ENCODE measurements around the gene MUS81.
"Not testable (repeated sequence)": the region's sequence is repeated elsewhere in the genome, so short reads cannot be mapped to it uniquely, and the experiment has no call there.

MUS81 gene, protein sequence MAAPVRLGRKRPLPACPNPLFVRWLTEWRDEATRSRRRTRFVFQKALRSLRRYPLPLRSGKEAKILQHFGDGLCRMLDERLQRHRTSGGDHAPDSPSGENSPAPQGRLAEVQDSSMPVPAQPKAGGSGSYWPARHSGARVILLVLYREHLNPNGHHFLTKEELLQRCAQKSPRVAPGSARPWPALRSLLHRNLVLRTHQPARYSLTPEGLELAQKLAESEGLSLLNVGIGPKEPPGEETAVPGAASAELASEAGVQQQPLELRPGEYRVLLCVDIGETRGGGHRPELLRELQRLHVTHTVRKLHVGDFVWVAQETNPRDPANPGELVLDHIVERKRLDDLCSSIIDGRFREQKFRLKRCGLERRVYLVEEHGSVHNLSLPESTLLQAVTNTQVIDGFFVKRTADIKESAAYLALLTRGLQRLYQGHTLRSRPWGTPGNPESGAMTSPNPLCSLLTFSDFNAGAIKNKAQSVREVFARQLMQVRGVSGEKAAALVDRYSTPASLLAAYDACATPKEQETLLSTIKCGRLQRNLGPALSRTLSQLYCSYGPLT

DNA sequence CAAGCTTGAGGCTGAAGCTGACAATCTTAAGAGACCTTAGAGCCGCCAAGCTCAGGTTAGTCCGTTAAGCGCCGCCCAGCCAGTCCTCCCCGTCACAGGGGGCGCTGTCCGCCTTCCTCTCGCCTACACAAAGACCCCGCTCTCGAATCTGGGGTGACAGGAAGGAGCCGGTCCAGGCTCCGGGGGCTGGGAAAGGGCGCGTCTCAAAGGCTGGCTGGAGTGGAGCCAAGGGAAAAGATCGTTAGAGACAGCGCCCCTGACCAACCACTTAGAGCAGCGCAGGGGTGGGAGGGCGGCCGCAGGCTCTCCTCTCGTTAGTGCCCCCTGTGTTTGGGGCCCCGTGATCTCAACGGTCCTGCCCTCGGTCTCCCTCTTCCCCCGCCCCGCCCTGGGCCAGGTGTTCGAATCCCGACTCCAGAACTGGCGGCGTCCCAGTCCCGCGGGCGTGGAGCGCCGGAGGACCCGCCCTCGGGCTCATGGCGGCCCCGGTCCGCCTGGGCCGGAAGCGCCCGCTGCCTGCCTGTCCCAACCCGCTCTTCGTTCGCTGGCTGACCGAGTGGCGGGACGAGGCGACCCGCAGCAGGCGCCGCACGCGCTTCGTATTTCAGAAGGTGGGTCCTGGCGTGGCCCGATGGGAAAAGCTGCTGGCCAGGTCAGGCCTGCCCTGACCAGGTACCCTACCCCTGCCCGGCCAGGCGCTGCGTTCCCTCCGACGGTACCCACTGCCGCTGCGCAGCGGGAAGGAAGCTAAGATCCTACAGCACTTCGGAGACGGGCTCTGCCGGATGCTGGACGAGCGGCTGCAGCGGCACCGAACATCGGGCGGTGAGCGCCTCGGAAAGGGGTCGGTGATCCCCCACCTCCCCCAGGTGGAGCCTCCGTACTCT, at the start of gene MUS81:
TSS of gene MUS81 (plus strand) at position 156 of the 887 bp plus-strand sequence. CDS start at position 477, 321 bp downstream.
- DNase-seq, result peak; percentile 96

DNA sequence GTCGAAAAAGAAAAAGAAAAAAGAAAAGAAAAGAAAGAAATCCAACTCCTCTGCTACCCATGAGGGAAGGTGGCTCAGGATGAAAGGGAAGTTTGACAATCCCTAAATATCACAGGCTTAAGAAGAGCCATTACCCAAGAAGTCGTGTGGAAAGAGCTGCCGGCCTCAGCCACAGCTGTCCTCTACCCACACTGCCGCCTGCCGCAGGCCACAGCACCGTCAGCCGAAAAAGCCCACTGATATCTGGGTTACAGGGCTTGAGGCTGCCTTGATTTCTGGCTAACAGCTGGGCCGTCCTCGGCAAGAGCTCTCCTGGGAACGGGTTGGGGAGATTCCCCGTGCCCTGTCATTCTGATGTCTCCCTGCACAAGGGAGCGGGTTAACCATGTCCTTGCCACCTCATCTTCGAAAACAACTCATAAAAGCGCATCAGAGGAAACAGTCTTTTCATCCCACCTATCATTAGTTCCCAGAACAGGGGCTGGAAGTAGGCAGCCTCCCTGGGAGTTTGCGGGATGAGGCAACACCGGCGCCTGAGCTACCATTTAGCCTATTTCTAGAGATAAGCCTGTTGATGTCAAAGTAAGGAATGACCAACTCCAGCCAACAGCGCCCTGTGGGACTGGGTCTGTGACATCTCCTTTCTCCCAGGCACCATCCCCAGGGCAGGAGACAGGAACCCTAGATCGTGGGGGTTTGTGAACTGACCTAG, 48.3 kb upstream of the MUS81 start:
- no peak for DNase-seq

DNA sequence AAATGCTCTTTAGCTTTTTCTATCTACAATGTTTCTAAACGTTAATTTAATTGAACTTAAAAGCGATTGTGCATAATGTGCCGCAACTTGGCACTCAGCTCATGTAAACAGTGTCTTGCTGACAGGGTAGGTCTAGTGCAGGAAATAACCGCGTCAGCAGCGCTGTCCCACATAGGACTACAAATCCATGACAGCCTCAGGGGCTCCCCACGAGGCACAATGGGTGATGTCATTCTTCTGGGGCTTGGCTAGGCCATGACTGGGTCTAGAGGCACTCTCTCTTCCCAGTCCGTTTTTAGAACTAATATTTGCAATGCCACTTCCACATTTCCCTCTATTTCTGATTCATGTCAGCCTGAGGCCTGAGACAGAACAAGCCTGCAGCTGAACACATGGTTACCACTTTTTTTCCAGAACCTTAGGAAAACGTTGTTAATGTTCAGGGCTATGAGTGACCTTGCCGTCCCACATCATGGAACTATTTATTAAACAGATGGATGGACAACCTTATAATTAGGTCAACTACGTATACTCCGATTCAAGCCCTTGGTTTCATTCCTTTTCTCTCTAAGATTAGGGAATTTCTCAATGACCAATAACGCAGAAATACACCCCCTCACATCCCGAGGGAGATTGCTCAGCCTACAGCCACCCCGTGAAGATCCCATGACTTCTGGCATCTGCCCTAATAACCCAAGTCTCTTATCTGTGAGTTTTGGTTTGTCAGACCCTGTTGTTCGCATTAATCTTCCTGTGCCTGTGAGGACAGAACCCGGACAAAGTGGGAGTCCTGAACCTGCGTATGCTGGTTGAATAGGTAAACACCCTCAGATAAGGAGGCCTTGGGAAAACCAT, 45.9 kb upstream of the MUS81 start:
- no peak for DNase-seq

DNA sequence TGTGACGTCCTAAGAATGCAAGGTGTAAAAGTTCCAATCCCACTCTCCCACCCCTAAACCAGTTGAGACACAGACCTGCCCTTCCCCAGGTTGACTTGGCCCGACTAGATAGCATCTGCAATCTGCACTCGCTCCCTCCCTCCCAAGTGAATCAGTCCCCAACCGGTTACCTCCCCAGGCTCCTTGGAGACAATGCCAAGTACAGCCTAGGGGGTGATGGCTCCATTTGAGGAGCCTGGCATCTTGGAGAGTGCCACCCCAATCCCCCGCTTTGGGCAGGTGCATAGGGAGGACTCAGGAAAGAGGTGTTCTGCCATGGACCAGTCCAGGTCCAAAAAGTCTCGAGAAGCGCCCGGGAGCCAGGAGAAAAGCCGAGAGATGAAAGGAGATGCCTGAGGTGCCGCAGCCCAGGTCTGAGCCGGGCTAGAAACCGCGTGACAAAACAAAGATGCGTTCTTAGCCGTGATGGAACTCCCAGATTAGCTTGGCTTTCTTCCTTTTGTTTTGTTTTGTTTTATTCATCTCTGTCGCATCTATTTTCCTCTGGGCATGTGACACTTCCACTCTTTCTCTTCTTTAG, 45.2 kb upstream of the MUS81 start:
- no peak for DNase-seq

DNA sequence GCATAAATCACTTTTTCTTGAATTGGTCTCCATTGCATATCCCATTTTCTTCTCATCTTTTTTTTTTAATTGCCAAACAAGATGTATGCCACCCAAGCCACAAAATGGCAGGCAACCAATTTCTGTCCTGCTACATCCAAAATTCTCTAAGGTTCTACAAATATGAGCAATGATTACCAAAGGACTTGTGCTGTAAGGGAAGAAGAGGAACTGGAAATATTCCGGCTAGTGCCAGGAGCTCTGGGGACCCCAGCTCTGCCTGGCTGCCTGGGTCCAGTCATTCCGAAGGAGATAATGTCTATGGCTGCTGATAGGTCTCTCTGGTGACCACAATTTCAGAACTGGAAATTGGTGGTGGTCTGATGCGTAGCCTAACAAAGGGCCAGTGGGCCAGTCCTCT, 43.5 kb upstream of the MUS81 start:
- DNase-seq, result no peak

DNA sequence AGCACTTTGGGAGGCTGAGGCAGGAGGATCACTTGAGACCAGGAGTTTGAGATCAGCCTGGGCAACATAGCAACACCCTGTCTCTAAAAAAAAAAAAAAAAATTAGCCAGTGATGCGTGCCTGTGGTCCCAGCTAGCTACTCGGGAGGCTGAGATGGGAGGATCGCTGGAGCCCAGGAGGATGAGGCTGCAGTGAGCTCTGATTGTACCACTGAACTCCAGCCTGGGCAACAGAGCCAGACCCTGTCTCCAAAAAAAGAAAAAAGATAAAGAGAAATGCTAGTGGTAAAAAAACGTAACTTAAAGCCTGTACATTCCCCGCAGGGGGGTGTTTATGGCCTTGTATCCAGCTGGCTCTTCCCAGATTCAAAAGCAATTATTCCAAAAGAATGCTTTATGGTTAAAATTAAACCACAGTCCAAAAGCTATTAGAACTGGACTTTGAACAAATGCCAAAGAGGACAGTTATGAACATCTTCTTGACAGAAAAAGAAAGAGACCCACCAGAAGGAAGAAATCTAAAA, 42.9 kb upstream of the MUS81 start:
- no peak for DNase-seq

DNA sequence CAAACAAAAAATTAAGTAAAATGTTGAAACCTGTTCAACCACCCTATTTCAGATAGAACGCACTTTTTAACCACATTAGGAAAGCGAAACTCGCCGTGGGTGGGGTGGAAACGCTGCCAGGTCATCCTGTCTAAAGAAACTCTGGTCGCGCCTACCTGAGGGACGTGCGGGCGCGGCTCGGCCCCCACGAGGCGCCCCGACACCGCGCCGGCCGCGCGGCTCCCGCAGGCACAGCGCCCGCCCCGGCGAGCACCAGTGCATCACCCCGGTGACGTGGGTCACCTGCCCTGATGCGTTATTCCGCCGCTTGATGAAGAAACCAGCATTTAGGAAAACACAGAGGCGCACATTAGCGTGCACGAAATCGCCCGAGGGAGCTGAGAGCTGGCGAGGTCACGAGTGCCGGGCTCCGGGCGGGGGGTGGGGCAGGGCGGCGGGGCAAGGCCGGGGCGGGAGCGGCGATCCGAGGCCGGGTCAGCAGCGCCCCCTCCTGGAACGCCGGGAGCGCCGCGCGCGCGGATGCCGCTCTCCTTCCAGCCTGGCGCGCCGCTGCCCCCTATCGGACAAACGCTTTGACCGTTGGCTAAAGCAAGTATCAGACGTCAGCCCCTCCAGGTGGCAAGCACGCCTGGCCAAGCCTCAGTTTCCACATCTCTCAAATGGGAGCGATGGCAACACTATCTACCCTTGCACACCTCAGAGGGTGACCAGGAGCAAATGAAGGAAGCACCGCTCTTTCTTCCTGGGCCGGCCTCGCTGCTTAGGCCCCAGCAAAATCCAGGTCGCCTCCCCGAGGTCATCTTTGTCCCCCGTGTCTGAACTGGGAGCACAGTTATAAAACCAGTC, 42.2 kb upstream of the MUS81 start:
- DNase-seq, result peak; percentile 97

DNA sequence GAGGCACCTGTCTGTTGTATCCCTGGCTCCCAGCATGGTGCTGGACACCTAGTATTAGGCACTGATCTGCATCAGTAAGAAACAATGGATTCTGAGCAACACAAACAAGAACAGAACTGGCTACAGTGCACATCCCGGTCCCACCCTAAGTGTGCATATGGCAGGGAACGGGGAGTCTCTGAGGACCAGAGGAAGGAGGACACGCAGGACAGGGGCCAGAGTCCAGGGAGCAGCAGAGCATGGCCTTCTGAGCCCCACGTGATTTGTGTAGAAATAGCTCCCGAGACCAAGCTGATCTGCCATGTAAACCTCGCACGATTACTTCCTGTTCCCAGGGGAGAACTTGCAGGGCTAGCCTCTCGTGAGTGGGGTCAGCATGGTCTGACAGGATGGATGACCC, 39.1 kb upstream of the MUS81 start:
- no peak for DNase-seq

DNA sequence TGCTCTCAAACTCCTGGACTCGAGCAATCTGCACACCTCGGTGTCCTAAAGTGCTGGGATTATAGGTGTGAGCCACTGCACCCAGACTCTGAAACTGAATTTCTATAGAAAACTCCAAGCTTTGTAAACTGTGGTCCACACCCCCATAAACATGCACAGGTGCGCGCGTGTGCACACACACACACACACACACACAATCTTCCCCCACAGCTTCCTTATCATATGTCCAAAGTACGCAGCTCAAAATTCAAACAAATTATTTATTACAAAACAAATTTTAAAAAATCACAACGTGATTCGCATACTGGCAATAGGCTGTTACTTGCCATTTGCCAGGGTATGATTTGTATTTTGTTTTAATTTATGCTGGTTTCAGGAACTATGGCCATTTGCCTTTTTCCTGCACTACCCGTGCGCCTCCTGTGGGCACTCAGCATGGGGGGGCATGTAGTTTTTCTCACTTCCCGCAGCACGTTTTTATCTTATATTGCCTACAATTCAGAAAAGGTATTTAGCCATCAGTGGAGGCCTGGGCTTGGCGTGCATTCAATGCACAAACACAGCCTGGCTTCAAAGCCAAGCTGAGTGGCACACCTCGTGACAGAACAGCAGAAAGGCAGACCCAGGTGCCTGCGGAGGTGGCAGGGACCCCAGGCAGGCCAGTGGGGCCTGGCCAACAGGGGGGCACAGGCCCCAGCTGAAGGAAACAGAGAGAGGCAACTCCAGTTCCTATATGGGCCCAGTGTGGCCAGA, 37.3 kb upstream of the MUS81 start:
- DNase-seq, result no peak

DNA sequence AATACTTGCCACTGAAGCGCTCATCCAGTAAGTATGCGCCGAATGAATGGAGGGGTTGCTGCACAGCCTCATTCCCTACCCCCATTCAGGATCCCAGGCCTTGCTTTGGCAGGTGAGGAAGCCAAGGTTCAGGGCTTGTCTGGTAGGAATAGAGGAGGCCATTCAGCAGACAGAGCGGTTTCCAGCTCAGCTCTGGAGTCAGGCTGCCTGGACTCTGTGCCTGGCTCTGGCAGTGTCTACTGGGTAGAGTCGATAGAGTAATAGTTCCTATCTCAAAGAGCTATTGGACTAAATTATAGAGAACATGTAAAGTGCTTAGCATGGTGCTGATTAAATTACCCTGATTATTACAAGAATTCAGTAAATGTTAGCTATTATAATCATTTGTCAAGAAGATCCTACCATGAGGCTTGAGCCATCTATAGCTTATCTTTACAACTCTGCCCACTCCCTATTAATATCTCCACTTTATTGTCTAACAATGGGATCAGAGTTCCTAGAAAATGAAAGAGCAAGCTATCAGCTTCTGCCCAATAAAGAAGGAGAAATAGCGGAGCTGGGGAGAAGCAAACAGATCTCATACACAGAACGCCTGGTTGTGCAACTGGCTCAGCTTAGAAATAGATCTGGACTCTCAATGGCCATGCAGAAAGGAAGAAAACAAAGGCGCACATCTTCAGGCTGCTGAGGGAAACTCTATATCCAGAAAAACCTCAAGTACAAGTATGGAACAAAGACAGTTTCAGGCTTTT, 33.1 kb upstream of the MUS81 start:
- no peak for DNase-seq

DNA sequence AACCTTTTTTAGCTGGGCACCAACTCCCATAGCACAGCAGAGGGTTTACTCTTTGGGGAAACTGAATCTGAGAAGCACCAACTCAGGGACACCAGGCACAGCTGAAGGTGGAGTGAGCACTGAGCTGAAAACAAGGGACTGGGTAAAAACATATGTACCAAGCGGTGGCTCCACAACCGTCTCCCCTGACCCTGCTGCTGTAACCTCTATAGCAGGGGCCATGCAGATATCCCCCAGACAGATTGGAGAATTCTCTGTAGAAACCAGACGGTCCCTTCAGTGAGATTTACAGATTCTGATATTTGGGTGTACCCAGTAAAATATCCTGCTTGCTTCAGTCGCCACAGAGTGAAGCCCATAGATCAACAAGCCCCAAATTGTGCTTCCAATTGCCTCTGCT, 30.8 kb upstream of the MUS81 start:
- DNase-seq, result no peak

DNA sequence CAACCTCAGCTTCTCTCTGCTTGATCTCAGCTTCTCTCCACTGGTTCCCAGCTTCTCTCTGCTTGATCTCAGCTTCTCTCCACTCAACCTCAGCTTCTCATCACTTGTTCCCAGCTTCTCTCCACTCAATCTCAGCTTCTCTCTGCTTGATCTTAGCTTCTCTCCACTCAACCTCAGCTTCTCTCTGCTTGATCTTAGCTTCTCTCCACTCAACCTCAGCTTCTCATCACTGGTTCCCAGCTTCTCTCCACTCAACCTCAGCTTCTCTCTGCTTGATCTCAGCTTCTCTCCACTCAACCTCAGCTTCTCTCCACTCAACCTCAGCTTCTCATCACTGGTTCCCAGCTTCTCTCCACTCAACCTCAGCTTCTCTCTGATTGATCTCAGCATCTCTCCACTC, 28.0 kb upstream of the MUS81 start:
- DNase-seq, result not testable (repeated sequence)

DNA sequence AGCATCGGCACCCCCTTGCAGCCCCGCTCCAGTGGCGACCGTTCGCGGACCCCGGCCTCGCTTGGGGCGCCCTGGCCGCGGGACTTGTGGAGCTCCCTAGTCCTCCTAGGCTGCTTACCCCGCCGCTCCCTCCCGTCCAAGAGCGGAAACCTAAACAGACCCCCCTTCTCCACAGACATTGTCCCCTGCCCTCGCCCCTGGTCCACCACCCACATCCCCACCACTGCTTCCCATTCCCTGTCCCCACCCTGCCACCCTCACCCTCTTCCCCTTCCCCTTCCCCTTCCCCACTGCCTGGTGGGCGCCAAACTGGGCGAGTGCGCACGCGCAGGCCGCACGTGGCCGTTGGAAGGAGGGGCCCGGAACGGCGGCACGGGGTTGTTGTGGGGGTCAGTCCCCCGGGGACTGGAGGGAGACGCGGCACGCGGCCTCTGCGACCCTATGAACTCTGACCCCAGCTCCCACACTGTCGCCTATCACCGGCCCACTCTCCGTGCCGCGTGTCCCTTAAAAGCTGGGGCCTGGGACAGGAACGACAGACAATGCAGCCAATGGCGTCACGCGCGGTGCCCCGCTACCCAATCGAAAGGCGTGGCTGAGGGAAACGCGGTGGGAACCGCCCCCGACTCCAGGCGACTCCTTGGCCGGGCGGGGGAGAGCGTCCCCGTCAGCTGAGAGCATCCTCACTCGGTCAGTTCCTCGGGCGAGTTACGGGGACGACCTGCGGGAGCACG, 26.8 kb upstream of the MUS81 start, which contains the start of gene SNX32:
TSS of gene SNX32 (plus strand) at position 667 of the 734 bp plus-strand sequence. CDS start 103 bp downstream, outside the sequence.
- DNase-seq, result peak; percentile 96

DNA sequence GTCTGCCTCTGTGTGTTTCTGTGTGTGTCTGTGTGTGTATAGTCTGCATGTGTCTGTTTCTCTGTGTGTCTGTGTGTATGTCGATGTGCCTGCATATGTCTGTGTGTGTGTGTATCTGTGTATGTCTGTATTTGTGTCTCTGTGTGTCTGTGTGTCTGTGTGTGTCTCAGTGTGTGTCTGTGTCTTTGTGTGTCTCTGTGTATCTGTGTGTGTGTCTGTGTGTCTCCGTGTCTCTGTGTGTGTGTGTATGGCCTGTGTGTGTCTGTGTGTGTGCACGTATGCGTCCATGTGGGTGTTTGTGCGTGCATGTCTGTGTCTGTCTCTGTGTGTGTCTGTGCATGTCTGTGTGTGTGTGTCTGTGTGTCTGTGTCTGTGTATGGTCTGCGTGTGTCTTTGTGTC, 26.0 kb upstream of the MUS81 start:
- no peak for DNase-seq

DNA sequence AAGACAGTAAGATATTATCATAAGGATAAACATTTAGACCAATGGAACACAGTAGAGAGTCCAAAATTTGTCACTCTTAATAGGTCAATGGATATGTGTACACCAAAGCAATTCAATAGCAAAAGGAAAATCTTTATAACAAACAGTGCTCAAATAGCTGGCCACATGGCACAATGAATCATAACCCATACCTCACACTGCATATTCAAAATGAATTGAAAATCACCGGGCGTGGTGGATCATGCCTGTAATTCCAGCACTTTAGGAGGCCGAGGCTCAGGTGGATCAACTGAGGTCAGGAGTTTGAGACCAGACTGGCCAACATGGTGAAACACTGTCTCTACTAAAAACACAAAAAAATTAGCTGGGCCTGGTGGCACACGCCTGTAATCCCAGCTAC, 18.1 kb upstream of the MUS81 start:
- no peak for DNase-seq

DNA sequence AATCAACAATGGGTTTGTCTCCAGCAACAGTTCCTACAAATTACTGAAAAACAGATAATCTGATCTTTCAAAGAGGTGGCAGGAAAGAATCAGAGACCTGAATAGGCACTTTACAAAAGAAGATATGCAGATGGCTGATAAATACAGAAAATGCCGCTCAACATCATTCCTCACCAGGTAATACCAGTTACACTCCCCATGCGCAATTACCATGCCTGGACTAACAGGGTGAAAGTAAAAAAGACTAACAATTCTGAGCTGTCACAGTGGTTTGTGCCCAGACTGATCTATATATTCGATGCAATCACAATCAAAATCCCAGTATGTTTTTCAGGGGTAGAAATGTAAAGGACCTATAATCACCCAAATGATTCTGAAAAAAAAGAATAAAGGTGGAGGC, 16.4 kb upstream of the MUS81 start:
- DNase-seq, result no peak

DNA sequence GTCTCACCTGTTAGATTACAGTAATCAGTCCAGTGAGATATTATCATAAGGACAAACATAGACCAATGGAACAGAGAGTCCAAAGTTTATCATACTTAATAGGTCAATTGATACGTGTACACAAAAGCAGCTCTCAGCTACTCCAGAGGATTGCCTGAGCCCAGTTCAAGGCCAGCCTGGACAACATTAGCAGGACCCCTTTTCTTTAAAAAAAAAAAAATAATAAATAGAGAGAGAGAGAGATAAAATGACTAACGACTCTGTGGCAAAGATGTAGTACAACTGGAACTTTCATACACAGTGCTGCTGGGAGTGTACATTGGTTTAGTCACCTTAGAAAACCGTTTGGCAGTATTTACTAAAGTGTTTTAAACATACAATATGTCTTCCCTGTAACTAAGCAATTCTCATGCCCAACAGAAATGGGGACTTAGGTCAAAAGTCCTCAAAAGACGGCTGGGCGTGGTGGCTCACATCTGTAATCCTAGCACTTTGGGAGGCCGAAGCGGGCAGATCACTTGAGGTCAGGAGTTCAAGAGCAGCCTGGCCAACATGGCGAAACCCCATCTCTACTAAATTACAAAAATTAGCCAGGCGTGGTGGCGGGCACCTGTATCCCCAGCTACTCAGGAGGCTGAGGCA, 15.9 kb upstream of the MUS81 start:
- DNase-seq, result no peak

DNA sequence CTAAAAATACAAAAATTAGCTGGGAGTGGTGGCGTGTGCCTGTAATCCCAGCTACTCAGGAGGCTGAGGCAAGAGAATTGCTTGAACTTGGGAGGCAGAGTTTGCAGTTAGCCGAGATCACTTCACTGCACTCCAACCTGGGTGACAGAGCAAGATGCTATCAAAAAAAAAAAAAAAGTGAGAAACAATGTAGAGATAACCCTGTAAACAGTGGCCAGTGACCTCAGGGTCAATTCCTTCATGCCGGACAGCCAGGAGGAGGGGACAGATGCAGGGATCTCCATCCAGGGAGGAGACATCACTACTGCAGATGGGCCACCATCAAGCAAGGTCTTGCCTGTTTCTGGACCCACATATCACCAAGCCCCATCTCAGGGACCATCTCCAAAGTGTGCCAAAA, 12.5 kb upstream of the MUS81 start:
- no peak for DNase-seq

Data from stimulated activated CD4-positive, alpha-beta T cell treated with anti-CD3 and anti-CD28 coated beads, Interleukin-4, amount 100 ng/mL, for 24 hours (primary cell).